SK-MEL-5 (cell line): Measurements from ENCODE around the gene EMP1. TPM values are rescaled to one million over a fixed set of nuclear protein-coding genes. Genes with fewer than 3 reads are reported as not detected.
A peak's percentile ranks its signal among the peaks of the same experiment; 100 is the strongest.

Experiments
- DNase-seq: peaks from one replicate; pipeline ENCODE4 v3.0.0-alpha.2; 2016; ENCODE audit warnings: low read depth, low spot score
- in situ Hi-C: cut with HindIII; loops from 2 replicates; pipeline ENCODE4 v1.10.0; 2016; ENCODE audit warnings: low sequenced_read_pairs, high pct_unique_total_duplicates, low pct_unique_long_range_greater_than_20kb
- total RNA-seq: library from RNA; depleted of rRNA; stranded (reverse); fragments of >200 nt; shearing (Covaris generic); gene quantifications from 2 replicates; pipeline ENCODE4 v1.2.3, GENCODE V29; 2014

EMP1 gene
- total RNA-seq, 1 experiment from 2014 or later = 8.7 TPM

GRCh38 chr12:13192719-13193118 lies 3.8 kb upstream of the EMP1 start:
- in situ Hi-C loops = no loop called here
- DNase-seq = no peak

- no peak for DNase-seq
- in situ Hi-C loops = no loop called here
Measured at GRCh38 chr12:13193505-13194231, 2.9 kb upstream of the EMP1 start.

- no peak for DNase-seq
- in situ Hi-C loops = no loop called here
Measured at GRCh38 chr12:13194401-13195110, 2.0 kb upstream of the EMP1 start.

GRCh38 chr12:13195250-13195649 lies 1.3 kb upstream of the EMP1 start:
- no peak for DNase-seq
- in situ Hi-C loops = no loop called here

GRCh38 chr12:13195785-13196129 lies 769 bp upstream of the EMP1 start:
- DNase-seq = no peak
- in situ Hi-C loops = no loop called here

GRCh38 chr12:13197032-13197431 lies 506 bp downstream of the EMP1 start:
- in situ Hi-C loops = no loop called here
- no peak for DNase-seq

DNA sequence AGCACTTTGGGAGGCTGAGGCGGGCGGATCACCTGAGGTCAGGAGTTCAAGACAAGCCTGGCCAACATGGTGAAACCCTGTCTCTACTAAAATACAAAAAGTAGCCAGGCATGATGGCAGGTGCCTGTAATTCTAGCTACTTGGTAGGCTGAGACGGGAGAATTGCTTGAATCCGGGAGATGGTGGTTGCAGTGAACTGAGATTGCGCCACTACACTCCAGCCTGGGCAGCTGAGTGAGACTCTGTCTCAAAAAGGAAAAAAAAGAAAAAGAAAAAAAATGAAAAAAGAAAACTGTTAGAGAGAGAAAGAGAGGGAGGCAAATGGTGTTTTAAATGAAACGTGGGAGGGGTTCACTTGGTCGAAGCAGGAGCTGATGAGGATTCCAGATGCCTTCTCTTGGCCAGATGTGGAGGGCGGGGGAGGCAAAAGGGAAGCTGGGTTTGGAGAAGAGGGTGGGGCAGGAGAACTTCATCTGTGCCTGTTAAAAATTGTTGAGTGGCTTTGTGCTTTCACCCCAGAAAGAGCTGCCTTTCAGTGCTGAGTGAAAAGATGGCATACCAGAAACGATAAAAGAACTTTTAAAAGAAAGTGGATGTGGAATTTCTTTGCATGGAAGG lies 1.1 kb downstream of the EMP1 start:
- DNase-seq = no peak
- in situ Hi-C loops = no loop called here

DNA sequence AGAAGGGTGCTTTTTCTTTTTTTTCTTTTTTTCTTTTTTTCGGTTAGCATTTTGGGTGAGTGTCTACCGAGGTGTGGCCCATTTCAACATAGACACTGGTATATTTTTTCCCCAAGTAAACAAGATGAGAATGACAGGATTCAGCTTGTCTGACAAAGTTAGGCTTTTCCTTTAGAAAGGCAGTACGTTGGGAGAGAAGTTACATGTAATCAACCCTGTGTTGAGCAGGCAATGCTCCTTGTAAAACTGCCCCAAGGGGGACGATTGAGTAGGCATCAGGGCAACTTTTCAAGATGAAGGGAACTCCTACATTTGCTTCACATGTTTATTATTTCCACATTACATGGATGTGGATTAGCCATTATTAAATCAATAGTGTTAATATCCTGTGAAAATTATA lies 1.7 kb downstream of the EMP1 start:
- in situ Hi-C loops = no loop called here

GRCh38 chr12:13198876-13199275 lies 2.4 kb downstream of the EMP1 start:
- in situ Hi-C loops = no loop called here
- DNase-seq = no peak

More for the DNA sequence above, 1.7 kb downstream of the EMP1 start:
- DNase-seq = no peak

DNA sequence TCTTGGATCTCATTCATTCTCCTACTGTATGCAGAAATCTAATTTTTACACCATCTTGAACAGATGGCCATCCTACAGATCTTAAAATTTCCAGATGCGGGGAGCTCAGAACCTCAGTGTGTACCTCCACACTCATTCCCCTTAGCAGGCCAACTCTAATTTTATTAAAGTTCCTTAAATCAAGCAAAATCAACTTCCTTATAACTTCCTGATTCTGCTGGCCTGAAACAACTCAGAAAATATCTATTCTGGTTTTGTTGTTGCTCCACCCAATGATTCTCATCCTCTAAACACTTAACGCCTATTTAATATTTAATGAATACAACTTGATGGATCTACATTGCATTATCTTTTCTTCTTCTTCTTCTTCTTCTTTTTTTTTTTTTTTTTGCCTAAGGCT lies 3.1 kb downstream of the EMP1 start:
- in situ Hi-C loops = no loop called here
- DNase-seq = no peak

DNA sequence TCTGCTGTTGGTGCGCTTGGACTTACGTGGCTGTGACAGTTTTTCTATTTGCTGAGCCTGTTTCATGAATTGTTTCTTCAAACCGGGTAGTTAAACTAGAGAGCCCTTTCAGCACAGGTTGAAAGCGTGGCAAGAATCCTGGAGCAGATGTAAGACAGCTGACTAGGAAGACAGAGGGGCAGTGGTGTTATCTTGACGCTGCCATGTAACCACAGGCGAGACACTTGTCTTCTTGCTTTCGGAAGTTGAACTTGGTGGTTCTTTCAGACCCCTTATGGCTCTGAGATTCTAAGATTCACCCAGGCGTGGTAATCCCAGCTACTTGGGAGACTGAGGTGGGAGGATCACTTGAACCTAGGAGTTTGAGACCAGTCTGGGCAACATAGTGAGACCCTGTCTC lies 4.3 kb downstream of the EMP1 start:
- no peak for DNase-seq
- in situ Hi-C loops = no loop called here

GRCh38 chr12:13203034-13203922 lies 6.8 kb downstream of the EMP1 start:
- DNase-seq = peak; percentile 70
- in situ Hi-C loops = no loop called here

- peak; percentile 60 for DNase-seq
- in situ Hi-C loops = no loop called here
Measured at GRCh38 chr12:13204428-13204827, 7.9 kb downstream of the EMP1 start.

DNA sequence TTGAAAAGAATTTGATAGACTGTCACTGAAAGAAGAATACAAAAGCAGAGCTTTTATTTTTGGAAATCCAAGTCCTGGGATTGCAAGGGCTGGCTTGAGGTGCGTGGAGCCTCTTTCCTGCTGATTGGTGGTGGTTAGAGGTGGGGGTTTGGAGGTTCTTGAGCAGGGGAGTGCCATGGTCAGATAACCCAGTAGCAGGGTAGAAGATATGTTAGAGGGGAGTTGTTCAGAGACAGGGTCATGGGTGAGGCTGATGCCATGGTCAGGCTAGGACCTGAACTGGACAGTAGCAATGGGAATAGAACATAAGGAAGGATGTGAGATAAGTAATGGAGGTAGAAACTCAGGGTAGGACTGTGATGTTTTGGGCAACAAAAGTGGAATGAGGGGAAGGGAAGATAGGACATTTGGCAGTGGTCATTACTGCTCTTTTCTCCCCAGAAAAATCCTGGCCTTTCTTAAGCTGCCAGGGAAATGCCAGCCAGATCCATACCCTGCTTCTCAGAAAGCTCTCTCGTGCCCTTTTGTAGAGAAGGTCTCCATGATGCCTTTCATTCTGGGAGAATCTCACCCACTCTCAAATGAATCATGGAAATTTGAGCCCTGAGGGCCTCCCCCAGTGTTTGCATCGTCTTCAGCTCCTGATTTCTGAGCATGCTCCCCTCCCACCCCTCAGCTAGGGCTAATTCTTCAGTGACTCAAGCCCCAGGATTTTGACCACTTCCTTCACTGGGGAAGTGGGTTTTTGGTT lies 9.5 kb downstream of the EMP1 start:
- DNase-seq = peak; percentile 77
- in situ Hi-C loops = no loop called here

- in situ Hi-C loops = no loop called here
Measured at GRCh38 chr12:13206560-13206897, 10.0 kb downstream of the EMP1 start.

DNA sequence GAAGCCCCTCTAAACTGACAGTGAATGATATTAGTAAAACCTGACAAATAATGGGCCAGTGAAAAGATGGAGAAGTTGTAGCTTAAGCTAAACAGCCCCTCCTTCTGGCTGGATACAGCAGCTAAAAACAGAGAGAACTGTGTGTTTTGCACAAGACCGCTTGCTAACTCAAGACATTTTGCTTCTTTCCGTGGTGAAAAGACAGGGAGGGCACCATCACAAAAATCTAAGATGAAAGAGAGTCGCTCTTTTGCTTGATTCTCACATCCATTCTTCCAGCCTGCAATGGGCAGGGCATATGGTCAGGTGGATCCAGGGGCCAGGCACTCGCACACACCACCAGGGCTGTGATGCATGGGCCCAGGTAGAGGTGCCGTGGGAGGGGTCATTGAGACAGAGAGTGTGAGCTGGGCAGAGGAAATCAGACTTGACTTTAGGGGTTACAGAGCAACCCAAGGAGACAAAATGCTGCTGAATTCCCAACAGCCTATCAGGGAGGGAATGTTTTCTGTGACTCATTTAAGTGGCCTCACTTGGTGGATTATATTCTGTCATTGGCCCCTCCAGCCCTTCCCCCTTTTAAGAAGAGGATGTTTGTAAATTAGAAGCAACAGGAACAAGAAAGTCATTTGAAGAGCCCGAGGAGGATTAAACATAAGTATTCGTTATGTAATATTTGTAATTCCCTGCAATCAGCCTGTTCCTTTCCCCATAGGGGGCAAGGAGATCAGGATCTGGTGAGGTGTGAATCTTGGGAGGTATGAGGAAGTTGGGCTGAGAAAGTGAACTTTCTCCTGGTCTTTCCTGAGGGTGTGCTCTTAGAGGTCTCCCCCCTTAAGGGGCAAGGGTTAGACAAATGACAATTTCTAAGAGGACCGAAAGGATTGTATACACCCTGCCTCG lies 12.3 kb downstream of the EMP1 start:
- in situ Hi-C loops = no loop called here
- DNase-seq = peak; percentile 61

More at GRCh38 chr12:13206560-13206897, 10.0 kb downstream of the EMP1 start:
- no peak for DNase-seq
